Upper lobe of left lung (tissue), 4 donors: ENCODE results near the gene SLC19A1.

Experiments
- CTCF ChIP-seq, 6 experiments: fragments of 450-650 bp in 4 of 6; fragments of 200-600 bp in 2 of 6; sonication (generic) in 2 of 6; IDR thresholded peaks; one replicate each; pipeline ENCODE4 v1.5.1; 2016 to 2019; ENCODE audit warnings: antibody characterized with exemption in 6 of 6
- EP300 ChIP-seq, 4 donors: sonication (generic); formaldehyde crosslinking; IDR thresholded peaks; one replicate each; pipeline ENCODE4 v1.5.1; 2017; ENCODE audit warnings: antibody characterized with exemption in 4 of 4, control low read depth in 2 of 4
- POLR2A ChIP-seq, 4 donors: fragments of 450-650 bp; IDR thresholded peaks; one replicate each; pipeline ENCODE4 v1.5.1; 2016 to 2017; ENCODE audit warnings: antibody characterized with exemption in 4 of 4, mild to moderate bottlenecking in 2 of 4
- POLR2AphosphoS5 ChIP-seq, 2 donors: sonication (generic); formaldehyde crosslinking; IDR thresholded peaks; one replicate each; pipeline ENCODE4 v1.5.1; 2017; ENCODE audit warnings: antibody characterized with exemption in 2 of 2

GRCh38 chr21:45588871-45589491 lies 46.7 kb upstream of the SLC19A1 start:
- TF ChIP-seq CTCF (IDR thresholded peaks at IDR 0.05): no peak
- no peak for TF ChIP-seq EP300 (IDR thresholded peaks at IDR 0.05)
- TF ChIP-seq POLR2A (IDR thresholded peaks at IDR 0.05): no peak
- no peak for TF ChIP-seq POLR2AphosphoS5 (IDR thresholded peaks at IDR 0.05)
